Measurements from ENCODE around the gene ANKRD23.
"Not testable (repeated sequence)": the region's sequence is repeated elsewhere in the genome, so short reads cannot be mapped to it uniquely, and the experiment has no call there.

Gene ANKRD23

DNA sequence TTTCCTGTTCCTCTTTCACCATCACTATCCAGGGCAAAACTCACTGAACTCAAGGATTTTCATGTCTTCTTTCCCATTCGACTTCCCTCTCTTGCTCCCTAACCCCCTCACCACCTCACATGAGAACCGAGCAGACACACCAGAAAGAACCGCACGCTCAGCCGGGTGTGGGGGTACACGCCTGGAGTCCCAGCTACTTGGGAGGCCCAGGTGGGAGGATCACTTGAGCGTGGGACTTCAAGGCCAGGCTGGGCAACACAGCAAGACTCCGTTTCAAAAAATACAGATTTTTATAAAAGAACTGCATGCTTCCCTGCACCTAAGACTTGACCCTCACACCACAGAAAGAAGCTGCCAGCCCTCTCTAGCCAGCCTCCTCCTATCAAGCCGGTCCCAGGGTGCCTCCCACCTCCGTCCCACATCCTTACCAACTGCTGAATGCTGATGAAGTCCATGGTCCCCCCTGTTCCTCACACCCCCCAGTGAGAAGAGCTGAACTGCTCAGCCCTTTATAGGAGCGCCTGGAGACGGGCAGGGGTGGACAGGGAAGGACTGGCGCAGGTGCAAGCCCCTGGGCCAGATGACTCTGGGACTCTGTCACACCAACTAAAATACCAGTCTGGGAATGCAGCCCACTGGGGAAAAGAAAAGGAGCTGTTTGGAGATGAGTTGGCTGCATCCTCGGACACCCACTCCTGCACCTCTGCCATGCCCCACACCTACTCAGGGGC, at the start of gene ANKRD23:
ANKRD23 (minus strand) TSS at position 484 of the 731 bp plus-strand sequence; CDS start at position 455, 29 bp downstream.
- in situ Hi-C loops (cut with HindIII; ENCODE audit: low pct_ligation_motif_present, low pct_unique_long_range_greater_than_20kb, low sequenced_read_pairs) = no loop called here
- DNase-seq = no peak

DNA sequence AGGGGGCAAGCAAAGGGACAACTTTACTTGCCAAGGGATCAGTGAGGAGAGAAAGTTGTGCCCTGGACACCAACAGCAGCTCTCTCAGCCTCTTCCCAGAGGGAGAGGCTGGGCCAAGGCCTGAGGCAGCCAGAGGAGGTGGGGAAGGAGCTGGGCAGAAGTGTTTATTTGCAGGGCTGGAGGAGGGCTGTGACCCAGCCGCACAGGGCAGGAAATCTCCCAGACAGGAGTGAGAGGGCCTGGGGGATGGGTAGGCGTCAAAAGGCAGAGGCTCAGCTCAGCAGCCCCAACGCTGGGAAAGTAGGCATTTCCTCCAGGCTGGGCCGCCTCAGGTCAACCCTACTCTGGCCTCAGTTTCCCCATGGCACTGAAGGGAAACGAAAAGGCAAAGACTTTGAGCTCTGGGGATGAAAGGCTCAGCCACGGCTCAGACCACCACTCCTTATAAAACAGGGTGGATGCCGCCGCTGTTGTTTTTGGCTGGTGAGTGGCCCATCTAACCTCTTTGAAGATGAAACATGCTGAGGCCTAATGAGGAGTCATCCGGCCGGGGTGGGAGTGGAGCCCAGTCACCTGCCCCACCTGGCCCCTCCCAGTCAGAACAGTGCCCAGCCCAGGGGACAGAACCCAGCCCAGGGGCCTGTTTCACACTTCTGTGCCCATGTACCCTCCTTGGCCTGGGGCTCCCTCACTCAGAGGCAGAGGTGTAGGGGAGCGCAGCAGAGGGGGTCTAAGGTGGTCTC, 47.9 kb upstream of the ANKRD23 start:
- in situ Hi-C loops (cut with HindIII; ENCODE audit: low pct_ligation_motif_present, low pct_unique_long_range_greater_than_20kb, low sequenced_read_pairs) = no loop called here
- DNase-seq = no peak

- in situ Hi-C loops (cut with HindIII; ENCODE audit: low pct_ligation_motif_present, low pct_unique_long_range_greater_than_20kb, low sequenced_read_pairs) = no loop called here
- no peak for DNase-seq
Observed at GRCh38 chr2:96890726-96891385, 47.0 kb upstream of the ANKRD23 start.

DNA sequence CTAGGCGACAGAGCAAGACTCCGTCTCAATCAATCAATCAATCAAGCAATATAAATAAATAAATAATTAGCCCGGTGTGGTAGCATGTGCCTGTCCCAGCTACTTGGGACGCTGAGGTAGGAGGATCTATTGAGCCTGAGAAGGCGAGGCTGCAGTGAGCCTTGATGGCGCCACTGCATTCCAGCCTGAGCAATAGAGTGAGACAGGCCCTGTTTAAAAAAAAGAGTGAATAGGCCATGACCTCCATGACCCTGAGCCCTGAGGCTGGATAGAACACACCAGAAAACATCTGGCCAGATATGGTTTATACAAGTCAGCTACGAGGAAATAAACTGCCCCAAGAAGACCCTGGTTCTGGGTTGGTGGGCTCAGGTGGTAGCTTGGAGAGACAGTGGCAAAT, 46.4 kb upstream of the ANKRD23 start:
- in situ Hi-C loops (cut with HindIII; ENCODE audit: low pct_ligation_motif_present, low pct_unique_long_range_greater_than_20kb, low sequenced_read_pairs) = no loop called here
- no peak for DNase-seq

DNA sequence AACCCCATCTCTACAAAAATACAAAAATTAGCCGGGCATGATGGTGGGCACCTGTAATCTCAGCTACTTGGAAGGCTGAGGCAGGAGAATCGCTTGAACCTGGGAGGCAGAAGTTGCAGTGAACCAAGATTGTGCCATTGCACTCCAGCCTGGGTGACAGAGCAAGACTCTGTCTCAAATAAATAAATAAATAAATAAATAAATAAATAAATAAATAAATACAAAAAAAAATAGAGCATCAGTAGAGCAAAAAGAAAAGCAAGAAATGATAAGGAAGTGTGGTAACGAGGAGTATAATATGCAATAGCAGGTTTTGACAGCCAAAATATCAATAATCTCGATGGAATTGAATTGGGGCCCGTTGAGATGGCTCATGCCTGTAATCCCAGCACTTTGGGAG, 45.7 kb upstream of the ANKRD23 start:
- in situ Hi-C loops (cut with HindIII; ENCODE audit: low pct_ligation_motif_present, low pct_unique_long_range_greater_than_20kb, low sequenced_read_pairs); DNase-seq: not testable (repeated sequence)

DNA sequence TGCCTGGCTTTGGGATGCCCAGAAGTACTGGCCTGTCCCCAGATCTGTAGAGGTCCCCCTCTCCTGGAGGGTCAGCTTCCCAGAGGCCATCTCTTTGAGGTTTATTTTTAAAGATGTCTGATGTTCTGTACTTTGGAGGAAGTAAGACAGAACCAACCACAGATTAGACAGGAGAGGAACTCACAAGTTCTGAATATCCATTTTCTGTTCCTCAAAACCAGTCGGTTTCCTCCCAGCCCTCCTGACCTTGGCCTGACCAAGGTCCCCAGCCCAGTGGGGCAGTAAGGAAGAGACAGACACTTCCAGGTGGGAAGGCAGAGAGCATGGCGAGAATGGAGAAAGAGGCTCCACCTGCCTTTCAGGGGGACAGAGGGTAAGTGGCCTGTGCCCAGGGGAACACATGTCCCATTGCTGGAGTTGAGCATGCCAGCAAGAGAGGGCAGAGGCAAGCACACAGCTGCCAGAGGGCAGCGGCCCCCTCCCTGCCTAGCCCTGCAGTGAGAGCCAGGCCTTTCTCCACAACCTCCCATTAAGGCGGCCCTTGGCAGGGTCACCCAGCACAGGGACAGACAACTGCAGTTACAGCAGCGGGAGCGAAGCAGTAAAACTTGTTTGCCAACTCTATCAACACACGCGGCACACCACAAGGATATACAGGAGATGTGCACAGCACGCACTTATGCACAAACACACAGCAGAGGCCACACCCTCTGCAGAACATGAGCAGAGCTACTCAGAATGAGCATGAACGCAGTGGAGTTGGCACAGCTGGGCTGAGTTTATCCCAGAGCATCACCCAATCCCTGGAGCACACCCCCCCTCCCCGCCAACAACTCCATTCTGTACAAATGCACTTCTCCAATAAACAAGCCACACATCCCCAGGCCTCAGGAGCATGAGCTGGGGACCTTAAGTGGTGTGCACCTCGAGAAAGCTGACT, 44.5 kb upstream of the ANKRD23 start:
- in situ Hi-C loops (cut with HindIII; ENCODE audit: low pct_ligation_motif_present, low pct_unique_long_range_greater_than_20kb, low sequenced_read_pairs) = no loop called here
- no peak for DNase-seq

GRCh38 chr2:96887493-96888012, 43.7 kb upstream of the ANKRD23 start:
- in situ Hi-C loops (cut with HindIII; ENCODE audit: low pct_ligation_motif_present, low pct_unique_long_range_greater_than_20kb, low sequenced_read_pairs) = no loop called here
- no peak for DNase-seq

DNA sequence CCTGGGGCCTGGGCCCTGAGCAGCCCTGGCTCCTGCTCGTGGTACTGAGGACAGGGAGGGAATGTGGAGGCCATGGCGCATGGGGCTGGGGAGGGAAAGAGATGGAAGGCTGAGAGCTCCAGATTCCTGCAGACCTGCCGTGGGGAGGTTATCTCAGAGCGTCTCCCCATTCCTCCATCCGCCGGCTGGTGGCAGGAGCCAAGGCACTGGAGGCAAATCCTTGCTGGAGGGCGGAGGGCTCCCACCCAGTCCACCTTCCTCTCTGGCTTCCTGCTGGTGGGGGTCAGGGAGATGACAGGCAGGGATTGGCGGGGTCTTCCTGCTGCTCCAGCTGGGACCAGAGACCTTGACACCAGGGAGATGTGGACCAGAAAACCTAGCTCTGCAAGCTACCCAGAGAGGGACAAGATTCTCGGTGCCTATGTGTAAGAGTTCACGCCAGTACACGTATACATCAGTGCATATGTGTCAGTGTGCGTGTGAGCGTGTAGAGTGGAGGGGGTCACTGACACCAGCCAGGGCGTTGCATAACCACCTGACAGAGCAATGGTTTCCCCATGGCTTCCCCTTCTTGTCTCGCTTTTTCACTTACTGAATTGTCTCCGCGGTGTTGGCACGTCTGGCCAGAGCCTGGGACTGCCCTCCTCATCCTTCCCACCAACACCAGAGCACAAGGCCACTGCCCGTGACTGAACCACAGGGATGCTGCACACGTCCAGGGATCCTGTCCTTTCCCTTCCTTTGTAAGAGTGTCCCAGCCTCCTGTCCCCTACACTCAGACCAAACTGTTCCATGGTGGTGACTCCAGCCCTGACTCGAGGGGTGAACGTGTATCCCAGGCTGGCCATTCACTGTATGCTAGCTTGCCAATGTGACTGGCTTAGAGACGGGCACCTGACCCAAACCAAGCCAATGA, 41.9 kb upstream of the ANKRD23 start:
- in situ Hi-C loops (cut with HindIII; ENCODE audit: low pct_ligation_motif_present, low pct_unique_long_range_greater_than_20kb, low sequenced_read_pairs) = no loop called here
- DNase-seq = no peak

GRCh38 chr2:96884299-96885094, 40.7 kb upstream of the ANKRD23 start:
- in situ Hi-C loops (cut with HindIII; ENCODE audit: low pct_ligation_motif_present, low pct_unique_long_range_greater_than_20kb, low sequenced_read_pairs) = no loop called here
- DNase-seq = no peak

DNA sequence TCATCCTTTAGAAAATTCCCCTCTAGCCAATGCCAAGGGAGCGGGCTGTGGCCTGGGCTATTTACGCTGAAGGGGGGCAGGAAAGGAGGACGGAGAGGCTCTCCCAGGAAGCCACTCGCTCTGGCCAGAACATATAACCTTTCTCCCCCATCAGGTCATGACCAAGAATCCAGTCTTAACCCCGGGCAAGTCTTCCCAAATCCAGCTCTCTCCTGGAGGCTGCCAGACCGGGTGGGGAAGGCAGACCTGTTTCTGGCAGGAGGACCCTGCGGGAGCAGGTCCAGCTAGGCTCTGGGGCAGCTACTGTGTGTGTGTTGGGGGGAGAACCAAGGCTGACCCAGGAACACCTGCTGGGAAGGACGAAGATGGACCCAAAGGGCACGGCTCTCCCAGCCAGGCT, 39.5 kb upstream of the ANKRD23 start:
- no peak for DNase-seq
- in situ Hi-C loops (cut with HindIII; ENCODE audit: low pct_ligation_motif_present, low pct_unique_long_range_greater_than_20kb, low sequenced_read_pairs) = no loop called here

- in situ Hi-C loops (cut with HindIII; ENCODE audit: low pct_ligation_motif_present, low pct_unique_long_range_greater_than_20kb, low sequenced_read_pairs) = no loop called here
- no peak for DNase-seq
Observed at GRCh38 chr2:96882906-96883305, 39.1 kb upstream of the ANKRD23 start.

GRCh38 chr2:96882230-96882629, 38.4 kb upstream of the ANKRD23 start:
- in situ Hi-C loops (cut with HindIII; ENCODE audit: low pct_ligation_motif_present, low pct_unique_long_range_greater_than_20kb, low sequenced_read_pairs) = no loop called here

GRCh38 chr2:96881349-96882195, 37.8 kb upstream of the ANKRD23 start:
- DNase-seq = no peak
- in situ Hi-C loops (cut with HindIII; ENCODE audit: low pct_ligation_motif_present, low pct_unique_long_range_greater_than_20kb, low sequenced_read_pairs) = no loop called here

More at GRCh38 chr2:96882230-96882629, 38.4 kb upstream of the ANKRD23 start:
- DNase-seq = no peak

GRCh38 chr2:96880891-96881273, 37.1 kb upstream of the ANKRD23 start:
- no peak for DNase-seq
- in situ Hi-C loops (cut with HindIII; ENCODE audit: low pct_ligation_motif_present, low pct_unique_long_range_greater_than_20kb, low sequenced_read_pairs) = no loop called here

DNA sequence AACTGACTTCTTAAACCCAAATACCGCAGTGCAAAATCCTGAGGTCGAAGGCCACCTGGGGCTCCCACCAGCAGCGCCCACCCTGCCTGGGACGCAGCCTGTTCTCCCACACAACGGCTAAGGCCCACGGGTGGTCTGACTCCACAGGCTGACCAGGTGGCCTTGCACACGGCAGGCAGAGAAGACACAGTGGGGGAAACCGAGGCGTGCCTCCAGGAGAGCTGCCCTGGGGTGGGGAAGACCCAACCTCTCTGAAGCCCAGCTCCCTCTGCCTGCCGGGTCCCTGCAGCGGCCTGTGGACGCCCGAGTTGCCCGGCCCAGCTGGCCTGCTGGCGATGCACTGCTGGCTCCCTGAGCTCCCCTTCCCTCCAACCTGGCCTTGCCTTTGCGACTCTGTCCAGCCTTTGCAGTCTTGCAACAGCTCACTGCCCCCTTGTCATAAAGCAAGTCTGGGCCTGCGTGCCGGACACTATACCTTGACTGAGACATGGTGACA, 35.8 kb upstream of the ANKRD23 start:
- DNase-seq = no peak
- in situ Hi-C loops (cut with HindIII; ENCODE audit: low pct_ligation_motif_present, low pct_unique_long_range_greater_than_20kb, low sequenced_read_pairs) = no loop called here
